B cell (primary cell): ENCODE measurements around the gene KDM5B.

Experiments
- EZH2 ChIP-seq: IDR thresholded peaks from 2 replicates; pipeline ENCODE4 v1.6.1; 2012; ENCODE audit warnings: borderline replicate concordance, low read depth, mild to moderate bottlenecking, moderate library complexity, low read length; ENCODE audit not compliant: insufficient read depth, poor library complexity, severe bottlenecking
- TF ChIP-seq, protein P1 (sequence below): fragments of 200-600 bp; IDR thresholded peaks from one replicate; pipeline ENCODE4 v1.8.0; 2022; ENCODE audit warnings: antibody characterized with exemption, mild to moderate bottlenecking

DNA sequence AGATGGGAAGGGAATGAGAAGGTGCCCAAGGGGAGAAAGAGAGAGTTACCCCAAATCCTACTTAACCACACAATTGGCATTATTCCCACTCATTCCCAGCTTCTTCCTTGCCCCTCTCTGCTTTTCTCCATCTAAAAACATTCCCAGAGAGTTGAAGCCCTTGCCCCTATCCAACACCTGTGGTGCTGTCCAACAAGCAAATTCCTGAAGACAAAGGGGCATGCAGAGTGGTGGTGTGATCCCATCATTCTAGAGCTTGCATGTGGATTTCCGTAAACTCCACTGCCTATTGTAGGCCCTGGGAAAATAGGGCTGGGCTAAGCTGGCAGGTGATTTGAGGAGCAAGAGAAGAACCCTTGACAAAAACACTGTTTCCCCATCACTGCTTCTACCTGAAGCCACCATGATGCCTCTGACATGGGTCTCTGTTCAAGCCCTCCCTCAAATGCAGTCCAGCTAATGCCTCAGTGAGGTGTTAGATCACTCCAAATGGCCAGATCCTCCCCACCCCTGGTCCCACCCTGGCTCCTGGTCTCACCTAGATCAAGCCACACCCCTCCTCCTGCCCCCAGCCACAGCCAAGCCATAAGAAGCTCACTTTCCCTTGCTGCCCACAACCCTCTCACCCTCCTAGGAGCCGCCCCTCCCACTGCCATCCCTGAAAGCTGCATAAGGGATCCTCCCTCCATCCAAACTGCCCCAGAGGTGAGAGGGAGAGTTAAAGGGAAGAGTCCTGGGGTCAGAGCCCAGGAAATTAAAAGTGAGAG is 127.5 kb downstream of the KDM5B start:
- TF ChIP-seq, protein P1, sequence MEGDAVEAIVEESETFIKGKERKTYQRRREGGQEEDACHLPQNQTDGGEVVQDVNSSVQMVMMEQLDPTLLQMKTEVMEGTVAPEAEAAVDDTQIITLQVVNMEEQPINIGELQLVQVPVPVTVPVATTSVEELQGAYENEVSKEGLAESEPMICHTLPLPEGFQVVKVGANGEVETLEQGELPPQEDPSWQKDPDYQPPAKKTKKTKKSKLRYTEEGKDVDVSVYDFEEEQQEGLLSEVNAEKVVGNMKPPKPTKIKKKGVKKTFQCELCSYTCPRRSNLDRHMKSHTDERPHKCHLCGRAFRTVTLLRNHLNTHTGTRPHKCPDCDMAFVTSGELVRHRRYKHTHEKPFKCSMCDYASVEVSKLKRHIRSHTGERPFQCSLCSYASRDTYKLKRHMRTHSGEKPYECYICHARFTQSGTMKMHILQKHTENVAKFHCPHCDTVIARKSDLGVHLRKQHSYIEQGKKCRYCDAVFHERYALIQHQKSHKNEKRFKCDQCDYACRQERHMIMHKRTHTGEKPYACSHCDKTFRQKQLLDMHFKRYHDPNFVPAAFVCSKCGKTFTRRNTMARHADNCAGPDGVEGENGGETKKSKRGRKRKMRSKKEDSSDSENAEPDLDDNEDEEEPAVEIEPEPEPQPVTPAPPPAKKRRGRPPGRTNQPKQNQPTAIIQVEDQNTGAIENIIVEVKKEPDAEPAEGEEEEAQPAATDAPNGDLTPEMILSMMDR = no peak
- no peak for TF ChIP-seq EZH2
